Measurements from ENCODE around the gene NATD1. TPM values are rescaled to one million over a fixed set of nuclear protein-coding genes. Genes with fewer than 3 reads are reported as not detected.
"Not testable (repeated sequence)": the region's sequence is repeated elsewhere in the genome, so short reads cannot be mapped to it uniquely, and the experiment has no call there.

NATD1 gene
- total RNA-seq, 1 donor from 2014 or later: 15.7 TPM

DNA sequence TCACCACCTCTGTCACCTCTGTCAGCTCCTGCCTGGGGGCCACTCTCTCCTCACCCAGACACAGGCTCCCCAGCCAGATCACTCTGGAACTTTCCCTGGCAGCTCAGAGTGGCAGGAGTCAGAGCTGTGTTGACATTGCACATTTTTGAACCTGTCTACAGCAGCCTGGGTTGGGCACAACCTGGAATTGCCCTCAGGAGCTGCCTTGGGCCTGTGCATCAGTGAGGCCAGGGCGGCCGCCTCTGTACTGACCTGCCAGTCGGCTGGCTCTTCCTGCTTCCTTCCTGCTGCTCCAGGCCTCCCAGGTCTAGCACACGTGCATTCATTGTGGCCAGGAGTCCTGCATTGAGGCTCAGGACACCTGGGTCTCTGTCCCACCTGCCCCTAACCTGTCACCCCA is 25.1 kb downstream of the NATD1 start:
- Histone ChIP-seq H3K27ac (peak overlapping the region; percentile 41), H3K36me3 (no peaks in the 10 kb centered on the region), H3K4me3 (no peak overlapping the region), H3K9me3 (peaks cover 3% of the 10 kb centered on the region), H3K4me1 (no peaks in the 10 kb centered on the region), H3K27me3 (ENCODE audit: low read depth) (no peaks in the 10 kb centered on the region)
- ATAC-seq (peak; percentile 71 to 86), DNase-seq (peak; percentile 53)
- no peak for TF ChIP-seq CTCF (IDR thresholded peaks at IDR 0.05)
- intact Hi-C loops (cut with DNase I): no loop called here

- H3K36me3 ChIP-seq; ATAC-seq; H3K4me3 ChIP-seq; H3K9me3 ChIP-seq; H3K27me3 ChIP-seq (ENCODE audit: low read depth); intact Hi-C loops (cut with DNase I); DNase-seq; H3K27ac ChIP-seq; H3K4me1 ChIP-seq: not testable (repeated sequence)
Measured at GRCh38 chr17:21227277-21227676, 25.9 kb downstream of the NATD1 start.

GRCh38 chr17:21223086-21223485 is 30.1 kb downstream of the NATD1 start:
- intact Hi-C loops (cut with DNase I): no loop called here
- H3K4me3 ChIP-seq: no peak overlapping the region
- no peaks in the 10 kb centered on the region for H3K36me3 ChIP-seq
- no peak for TF ChIP-seq CTCF (IDR thresholded peaks at IDR 0.05)
- no peaks in the 10 kb centered on the region for H3K9me3 ChIP-seq
- H3K4me1 ChIP-seq: no peaks in the 10 kb centered on the region
- H3K27ac ChIP-seq: no peak overlapping the region
- ATAC-seq (peak in 1 of 2 donors; percentile 23), DNase-seq (no peak)
- H3K27me3 ChIP-seq (ENCODE audit: low read depth): no peaks in the 10 kb centered on the region

GRCh38 chr17:21218831-21219380 is 34.3 kb downstream of the NATD1 start:
- H3K27ac ChIP-seq: no peak overlapping the region
- H3K36me3 ChIP-seq: no peaks in the 10 kb centered on the region
- H3K4me1 ChIP-seq: peaks cover 10% of the 10 kb centered on the region
- no peak for TF ChIP-seq CTCF (IDR thresholded peaks at IDR 0.05)
- no peak overlapping the region for H3K4me3 ChIP-seq
- ATAC-seq (no peak), DNase-seq (no peak)
- H3K9me3 ChIP-seq: no peaks in the 10 kb centered on the region
- H3K27me3 ChIP-seq (ENCODE audit: low read depth): no peaks in the 10 kb centered on the region
- intact Hi-C loops (cut with DNase I): no loop called here

DNA sequence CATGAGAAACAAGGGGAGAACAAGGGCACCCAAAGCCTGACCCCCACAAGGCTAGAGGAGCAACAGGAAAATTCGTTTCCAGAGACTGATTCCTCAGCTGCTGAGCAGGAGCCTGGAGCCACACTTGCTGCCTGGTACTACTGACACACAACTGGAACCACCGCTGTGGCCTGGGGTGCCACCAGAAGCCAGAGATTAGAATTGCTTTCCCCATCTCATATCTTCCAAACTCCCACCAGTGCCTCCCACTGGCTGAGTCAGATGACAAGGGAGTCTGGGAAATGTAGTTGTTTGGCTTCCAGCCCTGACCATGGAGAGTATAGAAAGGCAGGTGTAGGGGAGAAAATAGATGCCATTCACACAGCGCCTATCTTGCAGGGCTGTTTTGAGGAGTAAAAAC is 35.1 kb downstream of the NATD1 start:
- DNase-seq (no peak), ATAC-seq (no peak)
- TF ChIP-seq CTCF (IDR thresholded peaks at IDR 0.05): no peak
- H3K27me3 ChIP-seq (ENCODE audit: low read depth): no peaks in the 10 kb centered on the region
- H3K4me3 ChIP-seq: no peak overlapping the region
- H3K27ac ChIP-seq: no peak overlapping the region
- intact Hi-C loops (cut with DNase I): no loop called here
- peaks cover 15% of the 10 kb centered on the region for H3K4me1 ChIP-seq
- H3K9me3 ChIP-seq: no peaks in the 10 kb centered on the region
- no peaks in the 10 kb centered on the region for H3K36me3 ChIP-seq

DNA sequence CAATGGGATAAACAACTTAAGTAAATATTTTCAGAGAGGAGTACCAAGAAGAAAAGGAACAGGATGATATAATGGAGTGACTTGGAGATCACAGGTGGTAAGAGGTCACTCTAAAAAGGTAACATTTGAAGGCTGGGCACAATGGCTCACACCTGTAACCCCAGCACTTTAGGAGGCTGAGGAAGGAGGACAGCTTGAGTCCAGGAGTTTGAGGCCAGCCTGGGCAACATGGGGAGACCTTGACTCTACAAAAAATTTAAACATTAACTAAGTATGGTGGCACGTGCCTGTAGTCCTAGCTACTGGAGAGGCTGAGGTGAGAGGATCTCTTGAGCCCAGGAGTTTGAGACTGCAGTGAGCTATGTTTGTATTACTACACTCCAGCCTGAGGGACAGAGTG is 35.9 kb downstream of the NATD1 start:
- peaks cover 23% of the 10 kb centered on the region for H3K4me1 ChIP-seq
- intact Hi-C loops (cut with DNase I): no loop called here

More for the DNA sequence above, 35.9 kb downstream of the NATD1 start:
- H3K9me3 ChIP-seq: no peaks in the 10 kb centered on the region
- no peak overlapping the region for H3K4me3 ChIP-seq
- no peak for ATAC-seq
- H3K36me3 ChIP-seq: no peaks in the 10 kb centered on the region
- no peak for TF ChIP-seq CTCF (IDR thresholded peaks at IDR 0.05)
- H3K27ac ChIP-seq: no peak overlapping the region
- no peaks in the 10 kb centered on the region for H3K27me3 ChIP-seq (ENCODE audit: low read depth)
- no peak for DNase-seq

Data from lower lobe of right lung (tissue), 2 donors.